H9 (cell line): ENCODE data around the gene MPZL1. TPM values are rescaled to one million over a fixed set of nuclear protein-coding genes. Genes with fewer than 3 reads are reported as not detected.
A peak's percentile ranks its signal among the peaks of the same experiment; 100 is the strongest.

Source experiments
- DNase-seq: peaks from one replicate; pipeline ENCODE4 v3.0.0-alpha.2; 2017
- H2AFZ ChIP-seq: one replicate; pipeline ENCODE4 v1.6.1; 2013; ENCODE audit warnings: mild to moderate bottlenecking, low read length, control low read depth, moderate library complexity
- H2AK5ac ChIP-seq: 2 replicates; pipeline ENCODE4 v1.6.1; 2013; ENCODE audit warnings: low read length, control low read depth, mixed read lengths; ENCODE audit not compliant: insufficient read length
- H2BK120ac ChIP-seq: one replicate; pipeline ENCODE4 v1.6.1; 2013; ENCODE audit warnings: low read depth, mild to moderate bottlenecking, low read length, control low read depth, inconsistent platforms; ENCODE audit not compliant: poor library complexity, severe bottlenecking
- H2BK12ac ChIP-seq: 2 replicates; pipeline ENCODE4 v1.6.1; 2013; ENCODE audit warnings: low read length, control low read depth, mixed read lengths, low read depth; ENCODE audit not compliant: insufficient read length
- H2BK15ac ChIP-seq: 2 replicates; pipeline ENCODE4 v1.6.1; 2013; ENCODE audit warnings: low read depth, low read length, control low read depth
- H2BK20ac ChIP-seq: one replicate; pipeline ENCODE4 v1.6.1; 2013; ENCODE audit warnings: low read depth, mild to moderate bottlenecking, low read length, control low read depth, inconsistent platforms; ENCODE audit not compliant: poor library complexity, severe bottlenecking
- H2BK5ac ChIP-seq: 2 replicates; pipeline ENCODE4 v1.6.1; 2013; ENCODE audit warnings: low read length, control low read depth, mixed read lengths; ENCODE audit not compliant: insufficient read length
- H3K14ac ChIP-seq: 2 replicates; pipeline ENCODE4 v1.6.1; 2013; ENCODE audit warnings: low read length, control low read depth; ENCODE audit not compliant: insufficient read depth
- H3K18ac ChIP-seq: 2 replicates; pipeline ENCODE4 v1.6.1; 2013; ENCODE audit warnings: low read depth, mild to moderate bottlenecking, mixed read lengths, low read length, control low read depth; ENCODE audit not compliant: insufficient read length
- H3K23ac ChIP-seq: 2 replicates; pipeline ENCODE4 v1.6.1; 2013; ENCODE audit warnings: low read length, control low read depth, mixed read lengths, low read depth; ENCODE audit not compliant: insufficient read length
- H3K23me2 ChIP-seq: 2 replicates; pipeline ENCODE4 v1.6.1; 2013; ENCODE audit warnings: low read depth, mild to moderate bottlenecking, mixed read lengths, low read length, control low read depth; ENCODE audit not compliant: insufficient read length, poor library complexity, severe bottlenecking
- H3K27ac ChIP-seq: 2 replicates; pipeline ENCODE4 v1.5.1; 2013; ENCODE audit warnings: low read length, control low read depth, mixed read lengths, low read depth; ENCODE audit not compliant: insufficient read length
- H3K27me3 ChIP-seq: 2 replicates; pipeline ENCODE4 v1.6.1; 2013; ENCODE audit warnings: low read length, control low read depth, inconsistent platforms; ENCODE audit not compliant: insufficient read depth
- H3K4ac ChIP-seq: 2 replicates; pipeline ENCODE4 v1.6.1; 2013; ENCODE audit warnings: low read depth, mild to moderate bottlenecking, control low read depth, inconsistent platforms, low read length, moderate library complexity
- H3K4me1 ChIP-seq: 2 replicates; pipeline ENCODE4 v1.6.1; 2013; ENCODE audit warnings: low read length, control low read depth, inconsistent platforms; ENCODE audit not compliant: insufficient read depth
- H3K4me2 ChIP-seq: 2 replicates; pipeline ENCODE4 v1.6.1; 2013; ENCODE audit warnings: low read length, control low read depth, mixed read lengths; ENCODE audit not compliant: insufficient read length, insufficient read depth
- H3K56ac ChIP-seq: 2 replicates; pipeline ENCODE4 v1.6.1; 2013; ENCODE audit warnings: low read depth, mild to moderate bottlenecking, mixed read lengths, low read length, control low read depth; ENCODE audit not compliant: insufficient read length
- H3K79me1 ChIP-seq: 2 replicates; pipeline ENCODE4 v1.6.1; 2013; ENCODE audit warnings: low read depth, mild to moderate bottlenecking, moderate library complexity, low read length, control low read depth, inconsistent platforms; ENCODE audit not compliant: insufficient read depth, poor library complexity, severe bottlenecking
- H3K79me2 ChIP-seq: 2 replicates; pipeline ENCODE4 v1.6.1; 2013; ENCODE audit warnings: low read length, control low read depth, inconsistent platforms; ENCODE audit not compliant: insufficient read depth
- H3K9ac ChIP-seq: 2 replicates; pipeline ENCODE4 v1.6.1; 2013; ENCODE audit warnings: low read length, control low read depth, mixed read lengths; ENCODE audit not compliant: insufficient read length; ENCODE audit errors: extremely low read depth
- H3K9me3 ChIP-seq: one replicate; pipeline ENCODE4 v1.6.1; 2013; ENCODE audit warnings: low read depth, low read length, inconsistent platforms; ENCODE audit not compliant: control insufficient read depth
- H3T11ph ChIP-seq: one replicate; pipeline ENCODE4 v1.6.1; 2013; ENCODE audit warnings: mild to moderate bottlenecking, low read length, control low read depth, inconsistent platforms
- H4K20me1 ChIP-seq: one replicate; pipeline ENCODE4 v1.6.1; 2013; ENCODE audit not compliant: control insufficient read depth, insufficient read length, insufficient read depth
- H4K5ac ChIP-seq: 2 replicates; pipeline ENCODE4 v1.6.1; 2013; ENCODE audit warnings: low read depth, mild to moderate bottlenecking, mixed read lengths, low read length, control low read depth; ENCODE audit not compliant: insufficient read length
- H4K8ac ChIP-seq: replicated peaks from 2 replicates; pipeline ENCODE4 v1.6.1; 2013; ENCODE audit warnings: low read length, control low read depth, mixed read lengths, low read depth; ENCODE audit not compliant: insufficient read length
- H4K91ac ChIP-seq: 2 replicates; pipeline ENCODE4 v1.6.1; 2013; ENCODE audit warnings: low read depth, mild to moderate bottlenecking, moderate library complexity, mixed read lengths, low read length, control low read depth; ENCODE audit not compliant: insufficient read length
- H3K27ac Mint-ChIP-seq, 3 experiments: 2 replicates in 2 of 3; 3 replicates in 1 of 3; pipeline ENCODE4 v1.8.0; 2020 to 2021; ENCODE audit warnings: mixed read lengths in 3 of 3, mild to moderate bottlenecking in 1 of 3, moderate library complexity in 1 of 3
- H3K27me3 Mint-ChIP-seq: 2 replicates; pipeline ENCODE4 v1.8.0; 2021; ENCODE audit warnings: low read depth, mild to moderate bottlenecking, moderate library complexity, mixed read lengths
- H3K36me3 Mint-ChIP-seq, 3 experiments: 2 replicates in 2 of 3; 3 replicates in 1 of 3; pipeline ENCODE4 v1.8.0; 2020 to 2021; ENCODE audit warnings: low read depth in 3 of 3, mixed read lengths in 3 of 3; ENCODE audit not compliant: insufficient read depth in 1 of 3
- H3K4me1 Mint-ChIP-seq, 2 experiments: 2 replicates each; pipeline ENCODE4 v1.8.0; 2020; ENCODE audit warnings: mixed read lengths in 2 of 2
- H3K4me3 Mint-ChIP-seq, 2 experiments: 2 replicates in 1 of 2; 3 replicates in 1 of 2; pipeline ENCODE4 v1.8.0; 2020 to 2021; ENCODE audit warnings: mild to moderate bottlenecking in 2 of 2, mixed read lengths in 2 of 2, moderate library complexity in 1 of 2
- H3K9me3 Mint-ChIP-seq, 2 experiments: 2 replicates in 1 of 2; 3 replicates in 1 of 2; pipeline ENCODE4 v1.8.0; 2020; ENCODE audit warnings: mild to moderate bottlenecking in 2 of 2, mixed read lengths in 2 of 2, moderate library complexity in 1 of 2
- WGBS: extraction: QIAGEN DNeasy Blood & Tissue Kit; methylation state at CpG from one replicate; pipeline ENCODE4 v1.1.7; 2013; ENCODE audit warnings: missing lambda C conversion rate, low lambda C conversion rate, mixed read lengths; ENCODE audit not compliant: insufficient read length; ENCODE audit errors: extremely low coverage; 5-methylcytosine and 5-hydroxymethylcytosine counted together
- total RNA-seq: library from RNA; stranded (reverse); gene quantifications from 2 replicates; pipeline ENCODE4 v1.2.1, GENCODE V29; 2021
- TF ChIP-seq, protein P1 (sequence below): fragments of 200-600 bp; sonication (generic); conservative IDR thresholded peaks from 3 replicates; pipeline ENCODE4 v1.8.0; 2021; ENCODE audit warnings: antibody characterized with exemption, mild to moderate bottlenecking

The MPZL1 gene
- total RNA-seq, 1 experiment from 2014 or later = 60.7 TPM

DNA sequence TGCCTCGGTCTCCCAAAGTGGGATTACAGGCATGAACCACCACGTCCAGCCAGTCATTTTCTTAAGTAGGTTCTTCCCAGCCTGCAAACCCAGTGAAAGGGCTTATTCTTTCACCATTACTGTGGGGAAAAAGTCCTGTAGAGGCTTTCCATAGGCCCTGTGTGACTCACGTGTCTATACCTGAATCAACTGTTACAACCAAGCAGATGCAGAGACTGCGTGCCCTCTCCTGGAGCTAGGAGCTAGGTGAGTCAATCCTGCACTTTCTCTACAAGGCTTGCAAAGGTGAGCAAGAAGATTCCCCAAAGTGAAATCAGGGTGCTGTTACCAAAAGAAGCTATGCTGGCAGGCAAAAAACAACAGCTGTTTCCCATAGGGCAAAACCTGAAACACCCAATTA, 13.8 kb upstream of the MPZL1 start:
- Histone ChIP-seq H2AK5ac (no peak overlapping the region), H4K20me1 (no peaks in the 10 kb centered on the region), H3K4me2 (no peak overlapping the region), H2BK5ac (no peak overlapping the region), H3K9ac (no peak overlapping the region), H4K91ac (no peak overlapping the region), H2BK12ac (no peak overlapping the region), H3K18ac (no peak overlapping the region), H4K8ac (no peak overlapping the region), H3K23me2 (no peaks in the 10 kb centered on the region), H3T11ph (no peak overlapping the region), H3K23ac (no peak overlapping the region), H3K14ac (no peak overlapping the region), H3K56ac (no peak overlapping the region), H3K79me2 (no peaks in the 10 kb centered on the region), H3K79me1 (no peaks in the 10 kb centered on the region), H2BK15ac (no peak overlapping the region), H3K27me3 (no peaks in the 10 kb centered on the region; the same call in 1 of the 2 replicates), H3K27ac (no peak overlapping the region), H2BK20ac (no peak overlapping the region), H2BK120ac (no peak overlapping the region), H3K4me1 (peaks cover 9% of the 10 kb centered on the region), H4K5ac (no peak overlapping the region), H3K4ac (no peak overlapping the region), H3K9me3 (no peaks in the 10 kb centered on the region), H2AFZ (no peak overlapping the region)
- Mint-ChIP-seq H3K36me3 (no peaks in the 10 kb centered on the region), H3K27me3 (peaks cover 23% of the 10 kb centered on the region), H3K4me3 (no peak overlapping the region), H3K4me1 (peaks cover 66 to 82% of the 10 kb centered on the region in 2 experiments), H3K27ac (peak overlapping the region in 1 of 3 experiments; percentile 56; a peak in 1 of 7 replicates), H3K9me3 (no peaks in the 10 kb centered on the region; a peak in 1 of 5 replicates)
- no CpG with 5 or more reads among the region's 4 CpGs for WGBS
- TF ChIP-seq, protein P1, sequence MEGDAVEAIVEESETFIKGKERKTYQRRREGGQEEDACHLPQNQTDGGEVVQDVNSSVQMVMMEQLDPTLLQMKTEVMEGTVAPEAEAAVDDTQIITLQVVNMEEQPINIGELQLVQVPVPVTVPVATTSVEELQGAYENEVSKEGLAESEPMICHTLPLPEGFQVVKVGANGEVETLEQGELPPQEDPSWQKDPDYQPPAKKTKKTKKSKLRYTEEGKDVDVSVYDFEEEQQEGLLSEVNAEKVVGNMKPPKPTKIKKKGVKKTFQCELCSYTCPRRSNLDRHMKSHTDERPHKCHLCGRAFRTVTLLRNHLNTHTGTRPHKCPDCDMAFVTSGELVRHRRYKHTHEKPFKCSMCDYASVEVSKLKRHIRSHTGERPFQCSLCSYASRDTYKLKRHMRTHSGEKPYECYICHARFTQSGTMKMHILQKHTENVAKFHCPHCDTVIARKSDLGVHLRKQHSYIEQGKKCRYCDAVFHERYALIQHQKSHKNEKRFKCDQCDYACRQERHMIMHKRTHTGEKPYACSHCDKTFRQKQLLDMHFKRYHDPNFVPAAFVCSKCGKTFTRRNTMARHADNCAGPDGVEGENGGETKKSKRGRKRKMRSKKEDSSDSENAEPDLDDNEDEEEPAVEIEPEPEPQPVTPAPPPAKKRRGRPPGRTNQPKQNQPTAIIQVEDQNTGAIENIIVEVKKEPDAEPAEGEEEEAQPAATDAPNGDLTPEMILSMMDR = no peak
- DNase-seq = no peak
